Stimulated activated naive B cell treated with anti-CD40 and anti-IgM and Interleukin-4, amounts not matched to agents 10 μg/mL and 1 μg/mL and 100 μg/mL, for 72 hours (primary cell): ENCODE results near the gene CAV2.
"Not testable (repeated sequence)": the region's sequence is repeated elsewhere in the genome, so short reads cannot be mapped to it uniquely, and the experiment has no call there.

Source experiments
- ATAC-seq, 2 donors: fragments of 150-1000 bp; cut with Tn5 transposase; replicated peaks; 2 replicates each; pipeline ENCODE4 v1.10.0; 2021; ENCODE audit warnings: moderate library complexity in 1 of 2
- DNase-seq: peaks from one replicate; pipeline ENCODE4 v3.0.0; 2021
- H3K27ac Mint-ChIP-seq: one replicate; pipeline ENCODE4 v1.8.0; 2022; ENCODE audit warnings: mild to moderate bottlenecking, mixed read lengths
- H3K27me3 Mint-ChIP-seq, 2 donors: one replicate each; pipeline ENCODE4 v1.8.0; 2022; ENCODE audit warnings: mixed read lengths in 2 of 2
- H3K36me3 Mint-ChIP-seq, 2 donors: one replicate each; pipeline ENCODE4 v1.8.0; 2022; ENCODE audit warnings: mixed read lengths in 2 of 2, mild to moderate bottlenecking in 1 of 2
- H3K4me1 Mint-ChIP-seq, 2 donors: one replicate each; pipeline ENCODE4 v1.8.0; 2022; ENCODE audit warnings: mixed read lengths in 2 of 2, mild to moderate bottlenecking in 1 of 2
- H3K4me3 Mint-ChIP-seq, 2 donors: one replicate each; pipeline ENCODE4 v1.8.0; 2022; ENCODE audit warnings: mild to moderate bottlenecking in 2 of 2, mixed read lengths in 2 of 2, moderate library complexity in 1 of 2
- H3K9me3 Mint-ChIP-seq, 2 donors: one replicate each; pipeline ENCODE4 v1.8.0; 2022; ENCODE audit warnings: mixed read lengths in 2 of 2, mild to moderate bottlenecking in 1 of 2

The CAV2 gene

GRCh38 chr7:116484389-116484788, 15.1 kb upstream of the CAV2 start:
- not testable (repeated sequence) for H3K4me1 Mint-ChIP-seq, H3K4me3 Mint-ChIP-seq, H3K9me3 Mint-ChIP-seq, DNase-seq, H3K36me3 Mint-ChIP-seq, ATAC-seq, H3K27ac Mint-ChIP-seq
- H3K27me3 Mint-ChIP-seq: peaks cover 7 to 25% of the 10 kb centered on the region in 2 donors

GRCh38 chr7:116487907-116488521, 11.5 kb upstream of the CAV2 start:
- H3K4me3 Mint-ChIP-seq: no peak overlapping the region
- H3K36me3 Mint-ChIP-seq: no peaks in the 10 kb centered on the region
- no peak overlapping the region for H3K27ac Mint-ChIP-seq
- peaks cover 19 to 25% of the 10 kb centered on the region in 2 donors for H3K27me3 Mint-ChIP-seq
- no peaks in the 10 kb centered on the region for H3K9me3 Mint-ChIP-seq
- ATAC-seq (no peak), DNase-seq (no peak)
- no peaks in the 10 kb centered on the region for H3K4me1 Mint-ChIP-seq

GRCh38 chr7:116490351-116490750, 9.2 kb upstream of the CAV2 start:
- ATAC-seq (no peak), DNase-seq (no peak)
- H3K27me3 Mint-ChIP-seq: peaks cover 16 to 18% of the 10 kb centered on the region in 2 donors
- no peaks in the 10 kb centered on the region for H3K4me1 Mint-ChIP-seq
- no peak overlapping the region for H3K27ac Mint-ChIP-seq
- no peaks in the 10 kb centered on the region for H3K36me3 Mint-ChIP-seq
- no peaks in the 10 kb centered on the region for H3K9me3 Mint-ChIP-seq
- no peak overlapping the region for H3K4me3 Mint-ChIP-seq

- H3K9me3 Mint-ChIP-seq: peaks cover 0 to 2% of the 10 kb centered on the region in 2 donors
These were observed 7.5 kb upstream of the CAV2 start for GRCh38 chr7:116491887-116492653.

GRCh38 chr7:116492654-116493109, 6.9 kb upstream of the CAV2 start:
- no peak overlapping the region for H3K4me3 Mint-ChIP-seq
- no peaks in the 10 kb centered on the region for H3K36me3 Mint-ChIP-seq
- DNase-seq: no peak
- H3K4me1 Mint-ChIP-seq: no peaks in the 10 kb centered on the region
- peaks cover 0 to 2% of the 10 kb centered on the region in 2 donors for H3K9me3 Mint-ChIP-seq
- H3K27ac Mint-ChIP-seq: no peak overlapping the region
- peaks cover 23 to 35% of the 10 kb centered on the region in 2 donors for H3K27me3 Mint-ChIP-seq
- ATAC-seq: no peak

More at GRCh38 chr7:116491887-116492653, 7.5 kb upstream of the CAV2 start:
- Mint-ChIP-seq H3K27me3 (peaks cover 20 to 29% of the 10 kb centered on the region in 2 donors), H3K4me1 (no peaks in the 10 kb centered on the region), H3K4me3 (no peak overlapping the region), H3K36me3 (no peaks in the 10 kb centered on the region), H3K27ac (no peak overlapping the region)
- DNase-seq: no peak
- no peak for ATAC-seq

- Mint-ChIP-seq H3K27ac (no peak overlapping the region), H3K4me1 (peaks cover 0 to 2% of the 10 kb centered on the region in 2 donors), H3K9me3 (peaks cover 0 to 2% of the 10 kb centered on the region in 2 donors), H3K27me3 (peaks cover 27 to 43% of the 10 kb centered on the region in 2 donors), H3K36me3 (no peaks in the 10 kb centered on the region), H3K4me3 (no peak overlapping the region)
- ATAC-seq (no peak), DNase-seq (no peak)
These were observed 6.1 kb upstream of the CAV2 start for GRCh38 chr7:116493449-116493848.

- DNase-seq: no peak
- ATAC-seq: no peak
- peaks cover 36 to 52% of the 10 kb centered on the region in 2 donors for H3K27me3 Mint-ChIP-seq
- no peak overlapping the region for H3K27ac Mint-ChIP-seq
- peaks cover 4 to 5% of the 10 kb centered on the region in 2 donors for H3K4me1 Mint-ChIP-seq
- no peak overlapping the region for H3K4me3 Mint-ChIP-seq
- H3K9me3 Mint-ChIP-seq: peaks cover 2 to 3% of the 10 kb centered on the region in 2 donors
- H3K36me3 Mint-ChIP-seq: no peaks in the 10 kb centered on the region
These were observed 5.1 kb upstream of the CAV2 start for GRCh38 chr7:116494472-116494871.

GRCh38 chr7:116495736-116496135, 3.8 kb upstream of the CAV2 start:
- DNase-seq: no peak
- Mint-ChIP-seq H3K27ac (no peak overlapping the region), H3K36me3 (no peaks in the 10 kb centered on the region), H3K4me3 (no peak overlapping the region), H3K9me3 (peaks cover 2 to 3% of the 10 kb centered on the region in 2 donors), H3K4me1 (peaks cover 12 to 15% of the 10 kb centered on the region in 2 donors), H3K27me3 (peaks cover 41 to 58% of the 10 kb centered on the region in 2 donors)
- ATAC-seq: no peak

- H3K27ac Mint-ChIP-seq: no peak overlapping the region
- H3K9me3 Mint-ChIP-seq: peaks cover 2 to 3% of the 10 kb centered on the region in 2 donors
- H3K4me1 Mint-ChIP-seq: peaks cover 13 to 17% of the 10 kb centered on the region in 2 donors
- no peak overlapping the region for H3K4me3 Mint-ChIP-seq
- H3K27me3 Mint-ChIP-seq: peaks cover 42 to 57% of the 10 kb centered on the region in 2 donors
- H3K36me3 Mint-ChIP-seq: no peaks in the 10 kb centered on the region
- ATAC-seq (no peak), DNase-seq (no peak)
These were observed 2.9 kb upstream of the CAV2 start for GRCh38 chr7:116496653-116497052.

GRCh38 chr7:116497708-116498107, 1.8 kb upstream of the CAV2 start:
- Mint-ChIP-seq H3K9me3 (peaks cover 2 to 3% of the 10 kb centered on the region in 2 donors), H3K4me1 (peaks cover 13 to 17% of the 10 kb centered on the region in 2 donors), H3K27ac (no peak overlapping the region), H3K27me3 (peaks cover 43 to 55% of the 10 kb centered on the region in 2 donors), H3K4me3 (no peak overlapping the region), H3K36me3 (no peaks in the 10 kb centered on the region)
- DNase-seq (no peak), ATAC-seq (no peak)

- DNase-seq (no peak), ATAC-seq (peak; percentile 65 to 73)
- no peaks in the 10 kb centered on the region for H3K36me3 Mint-ChIP-seq
- peaks cover 13 to 17% of the 10 kb centered on the region in 2 donors for H3K4me1 Mint-ChIP-seq
- H3K27me3 Mint-ChIP-seq: peaks cover 54 to 64% of the 10 kb centered on the region in 2 donors
- peak overlapping the region; percentile 72 to 80 for H3K4me3 Mint-ChIP-seq
- H3K9me3 Mint-ChIP-seq: peaks cover 2 to 3% of the 10 kb centered on the region in 2 donors
- H3K27ac Mint-ChIP-seq: no peak overlapping the region
These were observed 728 bp downstream of the CAV2 start for GRCh38 chr7:116500078-116500853.

- DNase-seq (no peak), ATAC-seq (no peak)
- H3K4me1 Mint-ChIP-seq: peaks cover 13 to 17% of the 10 kb centered on the region in 2 donors
- peaks cover 55 to 62% of the 10 kb centered on the region in 2 donors for H3K27me3 Mint-ChIP-seq
- H3K9me3 Mint-ChIP-seq: peaks cover 2 to 3% of the 10 kb centered on the region in 2 donors
- no peak overlapping the region for H3K4me3 Mint-ChIP-seq
- no peak overlapping the region for H3K27ac Mint-ChIP-seq
- no peaks in the 10 kb centered on the region for H3K36me3 Mint-ChIP-seq
These were observed 2.1 kb downstream of the CAV2 start for GRCh38 chr7:116501425-116502167.

GRCh38 chr7:116502201-116503096, 2.9 kb downstream of the CAV2 start:
- H3K9me3 Mint-ChIP-seq: peaks cover 0 to 3% of the 10 kb centered on the region in 2 donors
- DNase-seq: no peak
- no peaks in the 10 kb centered on the region for H3K36me3 Mint-ChIP-seq
- H3K27me3 Mint-ChIP-seq: peaks cover 47 to 54% of the 10 kb centered on the region in 2 donors
- peaks cover 13 to 17% of the 10 kb centered on the region in 2 donors for H3K4me1 Mint-ChIP-seq
- no peak overlapping the region for H3K4me3 Mint-ChIP-seq
- no peak overlapping the region for H3K27ac Mint-ChIP-seq
- ATAC-seq: no peak
